Measurements from ENCODE around the gene CHAT. TPM values are rescaled to one million over a fixed set of nuclear protein-coding genes. Genes with fewer than 3 reads are reported as not detected.

Gene CHAT
- total RNA-seq, 3 donors from 2014 or later, result not detected

- no peak overlapping the region for H3K4me3 Mint-ChIP-seq
- H3K9me3 Mint-ChIP-seq, result peaks cover 3% of the 10 kb centered on the region
- peaks cover 1% of the 10 kb centered on the region for H3K4me1 Mint-ChIP-seq (ENCODE audit: low read depth)
- peaks cover 30% of the 10 kb centered on the region for H3K27me3 Mint-ChIP-seq (ENCODE audit: low read depth)
- ATAC-seq (no peak), DNase-seq (no peak)
- H3K36me3 Mint-ChIP-seq (ENCODE audit: insufficient read depth), result no peaks in the 10 kb centered on the region
These were observed 20.3 kb upstream of the CHAT start for GRCh38 chr10:49593564-49593875.

GRCh38 chr10:49593998-49594397 is 19.8 kb upstream of the CHAT start:
- H3K4me3 Mint-ChIP-seq, result no peak overlapping the region
- peaks cover 29% of the 10 kb centered on the region for H3K27me3 Mint-ChIP-seq (ENCODE audit: low read depth)
- no peak for ATAC-seq
- peaks cover 3% of the 10 kb centered on the region for H3K9me3 Mint-ChIP-seq
- no peak for DNase-seq
- H3K4me1 Mint-ChIP-seq (ENCODE audit: low read depth), result peaks cover 1% of the 10 kb centered on the region
- H3K36me3 Mint-ChIP-seq (ENCODE audit: insufficient read depth), result no peaks in the 10 kb centered on the region

GRCh38 chr10:49594594-49594993 is 19.2 kb upstream of the CHAT start:
- Mint-ChIP-seq H3K4me3 (no peak overlapping the region), H3K36me3 (ENCODE audit: insufficient read depth) (no peaks in the 10 kb centered on the region), H3K9me3 (no peaks in the 10 kb centered on the region), H3K4me1 (ENCODE audit: low read depth) (peaks cover 1% of the 10 kb centered on the region), H3K27me3 (ENCODE audit: low read depth) (peaks cover 29% of the 10 kb centered on the region)
- no peak for ATAC-seq
- DNase-seq, result no peak

- DNase-seq (no peak), ATAC-seq (no peak)
- H3K4me1 Mint-ChIP-seq (ENCODE audit: low read depth), result peaks cover 1% of the 10 kb centered on the region
- no peak overlapping the region for H3K4me3 Mint-ChIP-seq
- H3K36me3 Mint-ChIP-seq (ENCODE audit: insufficient read depth), result no peaks in the 10 kb centered on the region
- H3K9me3 Mint-ChIP-seq, result no peaks in the 10 kb centered on the region
- peaks cover 29% of the 10 kb centered on the region for H3K27me3 Mint-ChIP-seq (ENCODE audit: low read depth)
These were observed 18.7 kb upstream of the CHAT start for GRCh38 chr10:49595003-49595712.

- DNase-seq (no peak), ATAC-seq (no peak)
- H3K4me3 Mint-ChIP-seq, result no peak overlapping the region
- H3K36me3 Mint-ChIP-seq (ENCODE audit: insufficient read depth), result no peaks in the 10 kb centered on the region
- H3K9me3 Mint-ChIP-seq, result no peaks in the 10 kb centered on the region
- peaks cover 35% of the 10 kb centered on the region for H3K27me3 Mint-ChIP-seq (ENCODE audit: low read depth)
- H3K4me1 Mint-ChIP-seq (ENCODE audit: low read depth), result peaks cover 1% of the 10 kb centered on the region
These were observed 17.9 kb upstream of the CHAT start for GRCh38 chr10:49595713-49596492.

- no peak overlapping the region for H3K4me3 Mint-ChIP-seq
- peaks cover 36% of the 10 kb centered on the region for H3K27me3 Mint-ChIP-seq (ENCODE audit: low read depth)
- no peaks in the 10 kb centered on the region for H3K36me3 Mint-ChIP-seq (ENCODE audit: insufficient read depth)
- H3K4me1 Mint-ChIP-seq (ENCODE audit: low read depth), result peaks cover 1% of the 10 kb centered on the region
- DNase-seq (no peak), ATAC-seq (no peak)
- H3K9me3 Mint-ChIP-seq, result no peaks in the 10 kb centered on the region
These were observed 17.4 kb upstream of the CHAT start for GRCh38 chr10:49596493-49596809.

GRCh38 chr10:49596836-49597235 is 17.0 kb upstream of the CHAT start:
- DNase-seq (no peak), ATAC-seq (no peak)
- Mint-ChIP-seq H3K4me1 (ENCODE audit: low read depth) (peaks cover 1% of the 10 kb centered on the region), H3K36me3 (ENCODE audit: insufficient read depth) (no peaks in the 10 kb centered on the region), H3K27me3 (ENCODE audit: low read depth) (peaks cover 33% of the 10 kb centered on the region), H3K9me3 (no peaks in the 10 kb centered on the region), H3K4me3 (no peak overlapping the region)

- Mint-ChIP-seq H3K36me3 (ENCODE audit: insufficient read depth) (no peaks in the 10 kb centered on the region), H3K4me3 (no peak overlapping the region), H3K9me3 (no peaks in the 10 kb centered on the region), H3K27me3 (ENCODE audit: low read depth) (peaks cover 37% of the 10 kb centered on the region), H3K4me1 (ENCODE audit: low read depth) (peaks cover 1% of the 10 kb centered on the region)
- ATAC-seq (no peak), DNase-seq (no peak)
These were observed 16.2 kb upstream of the CHAT start for GRCh38 chr10:49597426-49598163.

GRCh38 chr10:49598164-49598856 is 15.5 kb upstream of the CHAT start:
- no peak overlapping the region for H3K4me3 Mint-ChIP-seq
- DNase-seq (no peak), ATAC-seq (no peak)
- no peaks in the 10 kb centered on the region for H3K9me3 Mint-ChIP-seq
- H3K4me1 Mint-ChIP-seq (ENCODE audit: low read depth), result peaks cover 1% of the 10 kb centered on the region
- H3K36me3 Mint-ChIP-seq (ENCODE audit: insufficient read depth), result no peaks in the 10 kb centered on the region
- H3K27me3 Mint-ChIP-seq (ENCODE audit: low read depth), result peaks cover 35% of the 10 kb centered on the region

GRCh38 chr10:49598986-49599385 is 14.9 kb upstream of the CHAT start:
- DNase-seq (no peak), ATAC-seq (no peak)
- Mint-ChIP-seq H3K4me1 (ENCODE audit: low read depth) (peaks cover 1% of the 10 kb centered on the region), H3K36me3 (ENCODE audit: insufficient read depth) (no peaks in the 10 kb centered on the region), H3K9me3 (no peaks in the 10 kb centered on the region), H3K4me3 (no peak overlapping the region), H3K27me3 (ENCODE audit: low read depth) (peaks cover 35% of the 10 kb centered on the region)

GRCh38 chr10:49599546-49599945 is 14.3 kb upstream of the CHAT start:
- H3K9me3 Mint-ChIP-seq, result no peaks in the 10 kb centered on the region
- no peak overlapping the region for H3K4me3 Mint-ChIP-seq
- H3K36me3 Mint-ChIP-seq (ENCODE audit: insufficient read depth), result no peaks in the 10 kb centered on the region
- ATAC-seq (no peak), DNase-seq (no peak)
- peaks cover under 1% of the 10 kb centered on the region for H3K4me1 Mint-ChIP-seq (ENCODE audit: low read depth)
- peaks cover 32% of the 10 kb centered on the region for H3K27me3 Mint-ChIP-seq (ENCODE audit: low read depth)

GRCh38 chr10:49600046-49600445 is 13.8 kb upstream of the CHAT start:
- ATAC-seq (no peak), DNase-seq (no peak)
- Mint-ChIP-seq H3K4me1 (ENCODE audit: low read depth) (no peaks in the 10 kb centered on the region), H3K9me3 (no peaks in the 10 kb centered on the region), H3K36me3 (ENCODE audit: insufficient read depth) (no peaks in the 10 kb centered on the region), H3K27me3 (ENCODE audit: low read depth) (peaks cover 33% of the 10 kb centered on the region), H3K4me3 (no peak overlapping the region)

- Mint-ChIP-seq H3K36me3 (ENCODE audit: insufficient read depth) (no peaks in the 10 kb centered on the region), H3K4me3 (no peak overlapping the region), H3K4me1 (ENCODE audit: low read depth) (no peaks in the 10 kb centered on the region), H3K9me3 (no peaks in the 10 kb centered on the region), H3K27me3 (ENCODE audit: low read depth) (peaks cover 38% of the 10 kb centered on the region)
- no peak for DNase-seq
- no peak for ATAC-seq
These were observed 12.9 kb upstream of the CHAT start for GRCh38 chr10:49600781-49601400.

- Mint-ChIP-seq H3K36me3 (ENCODE audit: insufficient read depth) (no peaks in the 10 kb centered on the region), H3K9me3 (no peaks in the 10 kb centered on the region), H3K27me3 (ENCODE audit: low read depth) (peaks cover 38% of the 10 kb centered on the region), H3K4me1 (ENCODE audit: low read depth) (peaks cover 1% of the 10 kb centered on the region), H3K4me3 (no peak overlapping the region)
- DNase-seq, result no peak
- ATAC-seq, result no peak
These were observed 12.0 kb upstream of the CHAT start for GRCh38 chr10:49601857-49602256.

Data from activated T-cell treated with anti-CD3 and anti-CD28 coated beads, Interleukin-2, amount 50 U/mL, for 4 hours (primary cell).